IMR-90 (cell line): Measurements from ENCODE around the gene SPTLC3. TPM values are rescaled to one million over a fixed set of nuclear protein-coding genes. Genes with fewer than 3 reads are reported as not detected.
A peak's percentile ranks its signal among the peaks of the same experiment; 100 is the strongest.

Source experiments
- ATAC-seq: fragments of 200-7000 bp; cut with Tn5 transposase; 2 replicates; pipeline ENCODE4 v1.9.1; 2020; ENCODE audit warnings: low read depth, mild to moderate bottlenecking, moderate library complexity
- BruUV-seq: library from RNA; stranded (reverse); fragments of 400-500 nt; replicated peaks from 2 replicates; lab custom pipeline; 2021; lab: Mats Ljungman, UMichigan
- CTCF ChIA-PET: fragments of 300-600 bp; formaldehyde crosslinking; extraction: SDS; loops from one replicate; lab custom pipeline; 2021; ENCODE audit warnings: antibody characterized with exemption; lab: Yijun Ruan, JAX
- POLR2A ChIA-PET: fragments of 300-600 bp; sonication (Branson Sonifier 250); formaldehyde crosslinking; loops from one replicate; lab custom pipeline; 2022; ENCODE audit warnings: antibody characterized with exemption; ENCODE audit not compliant: unreplicated experiment; lab: Charles Lee
- DNase-seq: peaks from one replicate; pipeline ENCODE4 v3.0.0; 2013
- H2AFZ ChIP-seq: replicated peaks from 2 replicates; pipeline ENCODE3; 2013; ENCODE audit warnings: low read length, mild to moderate bottlenecking; ENCODE audit not compliant: poor library complexity
- H2AK5ac ChIP-seq: 2 replicates; pipeline ENCODE4 v1.6.1; 2013; ENCODE audit warnings: low read depth, low read length, inconsistent platforms
- H2AK9ac ChIP-seq: replicated peaks from 2 replicates; pipeline ENCODE3; 2013; ENCODE audit warnings: mild to moderate bottlenecking, low read depth, low read length, moderate library complexity; ENCODE audit not compliant: poor library complexity
- H2BK120ac ChIP-seq: 2 replicates; pipeline ENCODE4 v1.6.1; 2013; ENCODE audit warnings: low read depth, low read length, inconsistent platforms
- H2BK15ac ChIP-seq: 3 replicates; pipeline ENCODE4 v1.6.1; 2013; ENCODE audit warnings: low read depth, low read length, inconsistent platforms
- H2BK20ac ChIP-seq: 2 replicates; pipeline ENCODE4 v1.6.1; 2013; ENCODE audit warnings: low read depth, mild to moderate bottlenecking, inconsistent platforms, low read length, moderate library complexity
- H2BK5ac ChIP-seq: 2 replicates; pipeline ENCODE4 v1.6.1; 2013; ENCODE audit warnings: mild to moderate bottlenecking, low read depth, low read length, inconsistent platforms; ENCODE audit not compliant: poor library complexity, severe bottlenecking
- H3K14ac ChIP-seq: replicated peaks from 2 replicates; pipeline ENCODE4 v1.6.1; 2013; ENCODE audit warnings: low read depth, low read length, inconsistent platforms
- H3K18ac ChIP-seq: 2 replicates; pipeline ENCODE4 v1.6.1; 2013; ENCODE audit warnings: low read depth, low read length, control low read depth
- H3K23ac ChIP-seq: 2 replicates; pipeline ENCODE4 v1.6.1; 2013; ENCODE audit warnings: low read depth, low read length, inconsistent platforms
- H3K27ac ChIP-seq: 2 replicates; pipeline ENCODE4 v1.5.1; 2013; ENCODE audit warnings: mild to moderate bottlenecking, control low read depth, low read length; ENCODE audit not compliant: insufficient read depth
- H3K27me3 ChIP-seq: 2 replicates; pipeline ENCODE4 v1.6.1; 2013; ENCODE audit warnings: low read length; ENCODE audit not compliant: control insufficient read depth, insufficient read depth
- H3K36me3 ChIP-seq: 2 replicates; pipeline ENCODE4 v1.6.1; 2013; ENCODE audit warnings: low read length, mixed read lengths; ENCODE audit not compliant: control insufficient read depth, insufficient read depth
- H3K4ac ChIP-seq: 2 replicates; pipeline ENCODE4 v1.6.1; 2013; ENCODE audit warnings: low read depth, low read length, inconsistent platforms
- H3K4me1 ChIP-seq: 2 replicates; pipeline ENCODE4 v1.6.1; 2013; ENCODE audit warnings: low read length, mixed read lengths; ENCODE audit not compliant: control insufficient read depth, insufficient read depth
- H3K4me2 ChIP-seq: 2 replicates; pipeline ENCODE4 v1.6.1; 2013; ENCODE audit warnings: low read depth, mild to moderate bottlenecking, control low read depth, low read length, moderate library complexity
- H3K4me3 ChIP-seq: 2 replicates; pipeline ENCODE4 v1.5.1; 2013; ENCODE audit warnings: low read depth, mild to moderate bottlenecking, control low read depth, low read length, moderate library complexity; ENCODE audit not compliant: insufficient read depth
- H3K56ac ChIP-seq: 2 replicates; pipeline ENCODE4 v1.6.1; 2013; ENCODE audit warnings: low read length, inconsistent platforms; ENCODE audit not compliant: insufficient read depth; ENCODE audit errors: extremely low read depth
- H3K79me1 ChIP-seq, 2 experiments: 2 replicates each; pipeline ENCODE4 v1.6.1; 2013; ENCODE audit warnings: low read length in 2 of 2, inconsistent platforms in 1 of 2, low read depth in 1 of 2
- H3K9ac ChIP-seq: 2 replicates; pipeline ENCODE4 v1.6.1; 2013; ENCODE audit warnings: low read depth, low read length, control low read depth
- H3K9me1 ChIP-seq: 2 replicates; pipeline ENCODE4 v1.6.1; 2013; ENCODE audit warnings: low read length, inconsistent platforms; ENCODE audit not compliant: insufficient read depth
- H3K9me3 ChIP-seq: 2 replicates; pipeline ENCODE4 v1.6.1; 2013; ENCODE audit warnings: low read length; ENCODE audit not compliant: control insufficient read depth, insufficient read depth
- H4K20me1 ChIP-seq: 2 replicates; pipeline ENCODE4 v1.6.1; 2013; ENCODE audit warnings: low read length, inconsistent platforms; ENCODE audit not compliant: insufficient read depth
- H4K5ac ChIP-seq: 2 replicates; pipeline ENCODE4 v1.6.1; 2013; ENCODE audit warnings: mild to moderate bottlenecking, low read depth, low read length, control low read depth
- H4K8ac ChIP-seq, 2 experiments: 2 replicates each; pipeline ENCODE4 v1.6.1; 2013; ENCODE audit warnings: low read depth in 2 of 2, low read length in 2 of 2, control low read depth in 1 of 2, inconsistent platforms in 1 of 2
- H4K91ac ChIP-seq: 2 replicates; pipeline ENCODE4 v1.6.1; 2013; ENCODE audit warnings: low read depth, low read length, inconsistent platforms; ENCODE audit not compliant: insufficient read depth
- MAFK ChIP-seq: IDR thresholded peaks from 2 replicates; pipeline ENCODE4 v1.6.1; 2012; ENCODE audit warnings: low read depth, low read length, improper control_type of control experiment
- NFE2L2 ChIP-seq: fragments of 150-350 bp; IDR thresholded peaks from 2 replicates; pipeline ENCODE4 v1.6.1; 2016; ENCODE audit warnings: low read depth, mild to moderate bottlenecking, low read length
- dilution Hi-C: fragments of 300-500 bp; cut with HindIII; formaldehyde crosslinking; loops from one replicate; pipeline ENCODE4 v1.14.3; 2018; ENCODE audit warnings: low sequenced_read_pairs; ENCODE audit not compliant: unreplicated experiment
- in situ Hi-C: fragments of 300-500 bp; cut with MboI; formaldehyde crosslinking; loops from 3 replicates; pipeline ENCODE4 v1.14.3; 2019; ENCODE audit warnings: low sequenced_read_pairs, inconsistent platforms, mixed read lengths
- intact Hi-C: fragments of 100-400 bp; cut with micrococcal nuclease; formaldehyde crosslinking; loops from 2 replicates; pipeline ENCODE4 v1.10.0; 2022
- polyA plus RNA-seq, 3 experiments: library from polyadenylated mRNA; depleted of rRNA; stranded (reverse); fragments of >200 nt; gene quantifications; 2 replicates each; pipeline ENCODE4 v1.2.3, GENCODE V29; 2012; ENCODE audit warnings: low replicate concordance in 1 of 3
- total RNA-seq: library from RNA; depleted of rRNA; stranded (reverse); fragments of >200 nt; gene quantifications from 2 replicates; pipeline ENCODE4 v1.2.3, GENCODE V29; 2012

SPTLC3 gene
- total and polyA plus RNA-seq, 2 of the 4 experiments (the other 2 are of a cell fraction): 0.44 to 1.6 TPM

- DNase-seq (no peak), ATAC-seq (no peak)
- in situ Hi-C loops (loop anchor here (5.0 kb wide), 1 partner anchor 46 kb away; no protein-coding TSS in a partner anchor), dilution Hi-C loops (no loop called here), intact Hi-C loops (loop anchor here (2.0 kb wide), 1 partner anchor 1415 kb away; no protein-coding TSS in a partner anchor)
- Histone ChIP-seq H4K5ac (no peak overlapping the region), H3K4me3 (no peak overlapping the region), H3K36me3 (no peaks in the 10 kb centered on the region), H2BK5ac (no peak overlapping the region), H3K27me3 (peaks cover 5% of the 10 kb centered on the region), H3K27ac (no peak overlapping the region), H3K4ac (no peak overlapping the region), H2AK5ac (no peak overlapping the region), H3K56ac (no peak overlapping the region), H3K14ac (no peak overlapping the region), H4K20me1 (no peaks in the 10 kb centered on the region), H2BK15ac (no peak overlapping the region), H3K9me1 (no peaks in the 10 kb centered on the region), H4K91ac (no peak overlapping the region), H3K79me1 (no peaks in the 10 kb centered on the region), H3K9me3 (no peaks in the 10 kb centered on the region), H2BK120ac (no peak overlapping the region), H3K9ac (no peak overlapping the region), H3K18ac (no peak overlapping the region), H2AFZ (no peak overlapping the region), H4K8ac (no peak overlapping the region), H3K23ac (no peak overlapping the region), H2BK20ac (no peak overlapping the region), H3K4me2 (no peak overlapping the region), H2AK9ac (no peak overlapping the region), H3K4me1 (no peaks in the 10 kb centered on the region; the same call in 1 of the 2 replicates)
- BruUV-seq: no TSS peak
- POLR2A ChIA-PET: no interaction called here
- peak; percentile 34; the same call in 1 of the 2 replicates for TF ChIP-seq NFE2L2
- no peak for TF ChIP-seq MAFK
- CTCF ChIA-PET: interaction anchor here (1.5 kb wide), 1 partner anchor 43 kb away, joined by 3 read pairs; no protein-coding TSS in a partner anchor
These were observed 40.8 kb upstream of the SPTLC3 start for GRCh38 chr20:12967932-12968331.
